GM12801 (cell line): ENCODE data around the gene ANKRD33B.

ENCODE experiments used
- CTCF ChIP-seq: IDR thresholded peaks from one replicate; pipeline ENCODE4 v1.5.1; 2011; ENCODE audit warnings: control low read depth; ENCODE audit not compliant: insufficient read length; ENCODE audit errors: extremely low read depth

Gene ANKRD33B

DNA sequence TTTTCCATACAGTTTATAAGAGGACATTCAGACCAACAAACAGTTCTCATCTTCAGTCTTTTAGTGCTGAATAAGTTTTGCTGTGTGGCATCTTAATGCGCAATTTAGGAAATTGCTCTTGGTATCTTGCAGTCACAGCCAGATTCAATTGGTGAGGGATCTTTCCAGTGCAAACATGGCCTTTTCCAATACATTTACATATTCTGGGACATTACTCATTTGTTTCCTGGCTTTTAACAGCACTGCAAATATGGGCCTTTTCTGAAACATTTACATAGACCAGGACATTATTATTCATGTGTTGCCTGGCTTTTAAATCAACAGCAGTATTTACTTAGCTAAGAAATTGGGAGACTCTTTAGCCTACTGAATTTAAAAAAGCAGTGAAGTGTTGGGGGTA is 22.7 kb downstream of the ANKRD33B start:
- TF ChIP-seq CTCF = no peak

- TF ChIP-seq CTCF = no peak
Measured at GRCh38 chr5:10588109-10588775, 24.4 kb downstream of the ANKRD33B start.

DNA sequence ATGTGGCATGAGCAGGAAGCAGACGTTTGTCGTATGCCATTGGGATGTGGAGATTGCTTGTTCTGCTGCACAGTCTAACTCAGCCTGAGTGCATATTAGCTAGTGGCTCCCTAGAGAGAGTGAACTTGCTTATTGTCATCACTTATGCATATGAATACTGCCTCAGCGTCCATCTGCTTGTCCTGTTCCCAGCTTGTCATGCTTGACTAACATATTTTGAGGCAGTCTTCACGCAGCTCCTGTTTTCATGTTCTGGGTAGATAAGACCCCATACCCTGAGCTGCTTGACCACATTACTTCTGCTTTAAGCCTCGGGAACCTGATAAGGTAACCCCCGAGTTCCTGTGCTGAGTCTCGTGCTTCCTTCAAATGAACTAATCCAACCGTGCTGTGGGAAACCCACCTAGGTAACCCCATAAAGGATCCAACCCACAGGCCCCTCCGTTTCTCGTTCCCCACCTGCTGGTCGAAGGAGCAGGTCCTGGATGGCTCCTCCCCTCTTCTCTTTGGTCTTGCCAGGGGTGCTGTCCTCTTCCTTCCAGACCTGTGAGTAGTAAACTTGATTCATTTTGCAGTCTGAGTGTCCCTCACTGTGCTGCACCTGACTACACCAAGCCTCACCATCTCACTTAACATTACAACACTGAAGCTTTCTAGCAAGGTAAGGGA is 25.0 kb downstream of the ANKRD33B start:
- TF ChIP-seq CTCF = no peak

DNA sequence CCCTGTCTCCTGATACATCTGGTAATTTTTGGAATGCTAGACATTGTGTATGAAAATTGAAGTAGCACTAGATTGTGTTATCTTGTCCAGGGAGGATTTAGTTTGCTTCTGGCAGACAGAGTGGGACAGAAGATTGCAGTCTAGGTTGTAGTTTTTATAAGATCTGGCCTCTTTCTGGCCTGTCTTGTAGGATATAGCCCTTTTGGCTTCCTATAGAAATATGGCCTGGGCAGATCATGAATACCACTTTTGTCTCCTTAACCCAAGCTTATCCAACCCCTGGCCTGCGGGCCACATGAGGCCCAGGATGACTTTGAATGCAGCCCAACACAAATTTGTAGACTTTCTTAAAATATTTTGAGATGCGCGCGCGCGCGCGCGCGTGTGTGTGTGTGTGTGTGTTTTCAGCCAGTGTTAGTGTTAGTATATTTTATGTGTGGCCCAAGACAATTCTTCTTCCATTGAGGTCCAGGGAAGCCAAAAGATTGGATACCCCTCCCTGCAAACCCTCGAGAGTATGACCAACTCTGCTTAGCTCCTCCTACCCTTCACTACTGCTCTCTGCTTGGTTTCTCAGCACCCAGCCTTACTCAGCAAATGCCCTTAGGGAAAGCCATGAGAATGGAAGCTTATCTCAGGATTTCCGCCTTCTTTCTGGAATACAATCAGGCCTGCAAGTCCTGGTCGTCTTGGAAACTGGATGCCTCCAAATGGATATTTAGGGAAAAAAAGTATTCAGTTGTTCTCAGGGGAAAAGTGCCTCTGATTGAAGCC is 26.5 kb downstream of the ANKRD33B start:
- no peak for TF ChIP-seq CTCF

GRCh38 chr5:10591159-10591558 is 27.3 kb downstream of the ANKRD33B start:
- TF ChIP-seq CTCF = no peak

GRCh38 chr5:10591966-10592365 is 28.1 kb downstream of the ANKRD33B start:
- no peak for TF ChIP-seq CTCF

- no peak for TF ChIP-seq CTCF
Measured at GRCh38 chr5:10592601-10593000, 28.7 kb downstream of the ANKRD33B start.
